A673 (cell line): Measurements from ENCODE around the gene BZW2. TPM values are rescaled to one million over a fixed set of nuclear protein-coding genes. Genes with fewer than 3 reads are reported as not detected.

Experiments used
- BruUV-seq: library from RNA; stranded (reverse); fragments of 400-500 nt; replicated peaks from 2 replicates; lab custom pipeline; 2021; lab: Mats Ljungman, UMichigan
- CTCF ChIA-PET: fragments of 300-600 bp; sonication (Branson Sonifier 250); formaldehyde crosslinking; loops from one replicate; lab custom pipeline; 2022; ENCODE audit warnings: antibody characterized with exemption; lab: Charles Lee
- POLR2A ChIA-PET: fragments of 300-600 bp; sonication (Branson Sonifier 250); formaldehyde crosslinking; loops from one replicate; lab custom pipeline; 2022; ENCODE audit warnings: antibody characterized with exemption; ENCODE audit not compliant: low non-redundant PET; lab: Charles Lee
- DNase-seq: peaks from one replicate; pipeline ENCODE4 v3.0.0-alpha.2; 2015; ENCODE audit warnings: low spot score
- H3K27ac ChIP-seq: fragments of 200-600 bp; sonication (generic); 2 replicates; pipeline ENCODE4 v1.5.1; 2016; ENCODE audit warnings: mixed run types, low read depth, mild to moderate bottlenecking, mixed read lengths, antibody characterized with exemption, low read length; ENCODE audit not compliant: poor library complexity, severe bottlenecking
- H3K27me3 ChIP-seq: fragments of 200-600 bp; sonication (generic); replicated peaks from 2 replicates; pipeline ENCODE4 v1.6.1; 2017; ENCODE audit warnings: mixed run types, low read depth, mild to moderate bottlenecking, mixed read lengths, antibody characterized with exemption, low read length; ENCODE audit not compliant: insufficient read depth, poor library complexity
- H3K36me3 ChIP-seq: fragments of 200-600 bp; sonication (generic); 2 replicates; pipeline ENCODE4 v1.6.1; 2016; ENCODE audit warnings: mixed run types, mild to moderate bottlenecking, mixed read lengths, antibody characterized with exemption, low read length; ENCODE audit not compliant: insufficient read depth, poor library complexity, severe bottlenecking
- H3K4me1 ChIP-seq: fragments of 200-600 bp; sonication (generic); 2 replicates; pipeline ENCODE4 v1.6.1; 2017; ENCODE audit warnings: mixed run types, mild to moderate bottlenecking, mixed read lengths, antibody characterized with exemption, low read length; ENCODE audit not compliant: insufficient read depth, poor library complexity, severe bottlenecking
- H3K4me3 ChIP-seq: fragments of 200-600 bp; sonication (generic); 2 replicates; pipeline ENCODE4 v1.5.1; 2016; ENCODE audit warnings: low read depth, mixed run types, mild to moderate bottlenecking, mixed read lengths, low read length; ENCODE audit not compliant: poor library complexity, severe bottlenecking
- H3K9me3 ChIP-seq: fragments of 200-600 bp; sonication (generic); 2 replicates; pipeline ENCODE4 v1.6.1; 2016; ENCODE audit warnings: mixed run types, low read depth, mild to moderate bottlenecking, mixed read lengths, antibody characterized with exemption, low read length; ENCODE audit not compliant: poor library complexity, severe bottlenecking
- CTCF ChIP-seq: fragments of 300-800, 200-600 bp; sonication (generic); conservative IDR thresholded peaks from 2 replicates; pipeline ENCODE4 v1.5.1; 2017; ENCODE audit warnings: low read depth, mild to moderate bottlenecking, antibody characterized with exemption, low read length, moderate library complexity, mixed read lengths
- EZH2 ChIP-seq: fragments of 200-600 bp; sonication (generic); IDR thresholded peaks from 2 replicates; pipeline ENCODE4 v1.6.1; 2017; ENCODE audit warnings: borderline replicate concordance, low read depth, mild to moderate bottlenecking, mixed read lengths, antibody characterized with exemption, low read length; ENCODE audit not compliant: poor library complexity, severe bottlenecking
- intact Hi-C: fragments of 100-400 bp; cut with micrococcal nuclease; formaldehyde crosslinking; loops from one replicate; pipeline ENCODE4 v1.10.0; 2022; ENCODE audit not compliant: unreplicated experiment
- total RNA-seq: library from RNA; stranded (reverse); gene quantifications from 2 replicates; pipeline ENCODE4 v1.2.3, GENCODE V29; 2021

Gene BZW2
- total RNA-seq, 1 experiment from 2014 or later = 175 TPM

GRCh38 chr7:16670021-16670420 is 24.0 kb downstream of the BZW2 start:
- ChIA-PET CTCF (no interaction called here), POLR2A (no interaction called here)
- no peaks in the 10 kb centered on the region for H3K9me3 ChIP-seq
- intact Hi-C loops = no loop called here
- no peak for TF ChIP-seq CTCF
- no peak for TF ChIP-seq EZH2
- H3K36me3 ChIP-seq = peaks cover 42% of the 10 kb centered on the region
- no peak for DNase-seq
- H3K27ac ChIP-seq = no peak overlapping the region
- no TSS peak for BruUV-seq
- peaks cover 26% of the 10 kb centered on the region for H3K4me1 ChIP-seq
- no peaks in the 10 kb centered on the region for H3K27me3 ChIP-seq
- H3K4me3 ChIP-seq = no peak overlapping the region

GRCh38 chr7:16670731-16671344 is 24.9 kb downstream of the BZW2 start:
- no TSS peak for BruUV-seq
- Histone ChIP-seq H3K4me1 (peaks cover 26% of the 10 kb centered on the region), H3K27ac (no peak overlapping the region), H3K27me3 (no peaks in the 10 kb centered on the region), H3K36me3 (peaks cover 44% of the 10 kb centered on the region), H3K9me3 (no peaks in the 10 kb centered on the region), H3K4me3 (no peak overlapping the region)
- POLR2A ChIA-PET = no interaction called here
- CTCF ChIA-PET = no interaction called here
- DNase-seq = no peak
- intact Hi-C loops = no loop called here
- no peak for TF ChIP-seq EZH2
- TF ChIP-seq CTCF = no peak

GRCh38 chr7:16671811-16672210 is 25.8 kb downstream of the BZW2 start:
- DNase-seq = no peak
- Histone ChIP-seq H3K4me3 (no peak overlapping the region), H3K9me3 (no peaks in the 10 kb centered on the region), H3K27me3 (no peaks in the 10 kb centered on the region), H3K27ac (no peak overlapping the region), H3K4me1 (peaks cover 24% of the 10 kb centered on the region), H3K36me3 (peaks cover 51% of the 10 kb centered on the region)
- BruUV-seq = no TSS peak
- TF ChIP-seq CTCF (no peak), EZH2 (no peak)
- POLR2A ChIA-PET = no interaction called here
- CTCF ChIA-PET = no interaction called here
- intact Hi-C loops = no loop called here
